LNCaP clone FGC (cell line): ENCODE data around the gene C1QTNF8.

Source experiments
- DNase-seq: peaks from one replicate; pipeline ENCODE4 v3.0.0-alpha.2; 2011; ENCODE audit warnings: low read depth
- H3K4me3 ChIP-seq: 2 replicates; pipeline ENCODE4 v1.5.1; 2011; ENCODE audit warnings: mild to moderate bottlenecking, low read depth, low read length, control low read depth
- CTCF ChIP-seq: IDR thresholded peaks from 2 replicates; pipeline ENCODE4 v1.5.1; 2012; ENCODE audit warnings: mild to moderate bottlenecking; ENCODE audit not compliant: control insufficient read depth, insufficient read depth; ENCODE audit errors: extremely low read depth

C1QTNF8 gene

GRCh38 chr16:1053121-1053521, 42.9 kb downstream of the C1QTNF8 start:
- no peak overlapping the region for H3K4me3 ChIP-seq

GRCh38 chr16:1052721-1053120, 43.3 kb downstream of the C1QTNF8 start:
- no peak overlapping the region for H3K4me3 ChIP-seq
- TF ChIP-seq CTCF, result no peak
- no peak for DNase-seq

More at GRCh38 chr16:1053121-1053521, 42.9 kb downstream of the C1QTNF8 start:
- TF ChIP-seq CTCF, result no peak
- no peak for DNase-seq

GRCh38 chr16:1051446-1051845, 44.6 kb downstream of the C1QTNF8 start:
- no peak overlapping the region for H3K4me3 ChIP-seq
- DNase-seq, result no peak
- no peak for TF ChIP-seq CTCF

- no peak for DNase-seq
Measured at GRCh38 chr16:1050921-1051320, 45.1 kb downstream of the C1QTNF8 start.

GRCh38 chr16:1050516-1050915, 45.5 kb downstream of the C1QTNF8 start:
- no peak for TF ChIP-seq CTCF
- no peak for DNase-seq
- H3K4me3 ChIP-seq, result no peak overlapping the region

More at GRCh38 chr16:1050921-1051320, 45.1 kb downstream of the C1QTNF8 start:
- no peak for TF ChIP-seq CTCF
- no peak overlapping the region for H3K4me3 ChIP-seq

GRCh38 chr16:1049976-1050247, 46.1 kb downstream of the C1QTNF8 start:
- no peak for DNase-seq
- H3K4me3 ChIP-seq, result no peak overlapping the region
- TF ChIP-seq CTCF, result no peak

- no peak for DNase-seq
- no peak for TF ChIP-seq CTCF
Measured at GRCh38 chr16:1049113-1049975, 46.7 kb downstream of the C1QTNF8 start.

More at GRCh38 chr16:1049113-1049975, 46.7 kb downstream of the C1QTNF8 start:
- no peak overlapping the region for H3K4me3 ChIP-seq
